ENCODE data around the gene FXYD2. TPM values are rescaled to one million over a fixed set of nuclear protein-coding genes. Genes with fewer than 3 reads are reported as not detected.

Gene FXYD2
- total RNA-seq, 2 experiments from 2014 or later: 8.3 to 8.8 TPM

DNA sequence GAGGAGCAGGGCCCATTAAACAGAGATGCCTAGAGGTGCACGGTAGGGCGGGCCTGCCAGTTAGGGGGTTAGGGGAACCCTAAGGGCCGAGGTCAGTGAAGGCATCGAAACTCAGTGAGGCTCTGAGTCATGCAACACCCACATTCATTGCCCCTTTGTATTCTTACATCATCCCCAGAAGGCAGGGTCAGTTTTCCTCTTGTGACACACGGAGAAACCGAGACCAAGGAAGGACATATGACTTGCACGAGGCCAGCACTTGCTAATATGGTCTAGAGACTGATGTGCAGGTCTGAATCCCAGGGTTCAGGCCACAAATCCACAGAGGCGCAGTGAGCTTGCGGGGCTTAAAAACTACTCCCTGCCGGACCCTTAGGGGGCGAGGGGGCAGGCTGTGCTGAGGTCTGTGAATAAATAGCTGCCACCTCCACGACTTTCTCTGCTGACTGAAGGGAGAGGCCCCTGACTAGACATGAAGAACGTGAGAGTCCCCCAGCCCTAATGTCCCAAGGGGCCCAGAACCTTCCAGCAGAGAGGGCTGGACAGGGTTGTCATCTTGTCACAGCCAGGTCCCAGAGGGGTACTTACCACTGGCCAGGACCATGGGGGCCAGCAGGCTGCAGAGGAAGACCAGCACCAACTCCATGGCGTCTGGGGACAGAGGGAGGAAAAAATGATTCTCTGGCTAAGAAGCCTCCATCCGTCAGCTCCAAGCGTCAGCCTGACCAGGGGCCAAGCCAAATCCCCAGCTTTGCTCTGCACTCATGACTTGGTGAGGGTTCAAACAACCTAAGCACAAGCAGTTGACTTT, 17.8 kb upstream of the FXYD2 start:
- no peak for DNase-seq
- Mint-ChIP-seq H3K36me3 (no peaks in the 10 kb centered on the region), H3K9me3 (no peaks in the 10 kb centered on the region), H3K27ac (no peak overlapping the region), H3K27me3 (no peaks in the 10 kb centered on the region), H3K4me3 (no peak overlapping the region), H3K4me1 (peaks cover 6% of the 10 kb centered on the region)

DNA sequence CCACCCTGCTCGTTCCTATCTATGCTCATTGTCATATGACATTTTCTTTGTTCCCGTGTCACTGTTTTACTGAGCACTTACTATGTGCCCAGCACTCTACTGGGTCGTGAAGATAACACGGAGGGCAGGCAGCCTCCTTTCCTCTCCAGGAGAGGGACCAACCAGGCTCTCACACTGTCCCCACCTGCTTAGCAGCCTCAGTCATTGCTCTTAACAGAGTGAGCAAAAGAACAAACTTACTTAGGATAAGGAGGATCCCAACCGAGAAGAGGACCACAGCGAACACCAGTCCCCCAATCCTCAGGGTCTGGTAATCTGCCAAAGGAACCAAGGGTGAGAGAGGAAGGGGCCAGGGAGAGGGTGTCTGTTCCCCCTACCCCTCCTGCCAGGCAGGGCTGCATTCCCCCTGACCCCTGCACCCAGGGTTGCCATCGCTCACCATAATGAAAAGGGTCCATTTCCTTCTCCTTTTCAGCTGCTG, 17.0 kb upstream of the FXYD2 start:
- H3K4me1 Mint-ChIP-seq: peaks cover 6% of the 10 kb centered on the region
- DNase-seq: no peak
- no peaks in the 10 kb centered on the region for H3K9me3 Mint-ChIP-seq
- H3K4me3 Mint-ChIP-seq: no peak overlapping the region
- no peaks in the 10 kb centered on the region for H3K36me3 Mint-ChIP-seq
- H3K27me3 Mint-ChIP-seq: no peaks in the 10 kb centered on the region
- H3K27ac Mint-ChIP-seq: no peak overlapping the region

GRCh38 chr11:117840881-117841550, 16.5 kb upstream of the FXYD2 start:
- Mint-ChIP-seq H3K4me1 (peaks cover 6% of the 10 kb centered on the region), H3K27ac (no peak overlapping the region)
- DNase-seq: no peak

DNA sequence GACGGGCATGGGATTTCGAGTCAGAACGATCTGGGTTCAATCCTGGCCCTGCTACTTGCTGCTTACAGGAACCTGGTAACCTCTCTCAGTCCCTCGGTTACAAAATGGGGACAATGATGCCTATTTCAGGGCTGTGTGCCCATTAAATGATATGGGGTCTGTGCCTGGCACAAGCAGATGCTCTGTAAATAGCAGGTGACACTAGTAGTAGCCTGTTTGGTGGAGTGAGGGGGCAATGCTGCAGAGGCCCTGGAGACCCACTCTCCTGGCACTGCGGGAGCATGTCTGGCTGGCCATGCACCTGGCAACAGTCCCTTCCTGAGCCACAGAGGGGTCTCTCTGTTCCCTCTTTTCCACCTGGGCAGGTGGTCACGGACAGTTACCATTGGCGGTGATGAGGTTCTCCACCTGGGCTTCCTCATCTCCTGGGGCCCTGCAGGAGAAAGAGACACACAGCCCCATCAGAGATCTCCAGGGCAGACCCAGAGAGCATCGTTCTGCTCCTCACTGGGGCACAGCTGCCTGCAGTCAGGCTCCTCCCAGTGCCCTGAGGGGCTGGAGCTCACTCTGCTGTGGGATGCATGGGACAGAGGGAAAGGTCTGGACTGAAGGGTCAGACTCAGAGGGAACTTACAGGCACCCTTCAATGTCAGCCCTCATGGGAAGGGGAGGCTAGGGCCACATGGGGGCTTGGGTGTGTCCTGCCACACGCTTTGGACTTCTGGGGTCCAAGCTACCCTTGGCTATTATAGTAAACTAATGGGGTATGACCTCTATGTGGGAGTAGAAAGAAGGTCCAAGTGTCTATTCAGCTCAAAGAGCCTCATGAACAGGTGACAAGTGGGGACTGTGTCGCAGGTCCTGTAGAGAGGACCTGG, 15.6 kb upstream of the FXYD2 start:
- no peak overlapping the region for H3K27ac Mint-ChIP-seq
- no peak for DNase-seq
- H3K9me3 Mint-ChIP-seq: no peaks in the 10 kb centered on the region
- peaks cover 6% of the 10 kb centered on the region for H3K4me1 Mint-ChIP-seq
- H3K36me3 Mint-ChIP-seq: no peaks in the 10 kb centered on the region
- H3K27me3 Mint-ChIP-seq: no peaks in the 10 kb centered on the region
- no peak overlapping the region for H3K4me3 Mint-ChIP-seq

More at GRCh38 chr11:117840881-117841550, 16.5 kb upstream of the FXYD2 start:
- no peaks in the 10 kb centered on the region for H3K9me3 Mint-ChIP-seq
- no peaks in the 10 kb centered on the region for H3K27me3 Mint-ChIP-seq
- H3K36me3 Mint-ChIP-seq: no peaks in the 10 kb centered on the region
- no peak overlapping the region for H3K4me3 Mint-ChIP-seq

GRCh38 chr11:117839380-117839881, 14.9 kb upstream of the FXYD2 start:
- no peaks in the 10 kb centered on the region for H3K36me3 Mint-ChIP-seq
- H3K4me1 Mint-ChIP-seq: peaks cover 6% of the 10 kb centered on the region
- no peaks in the 10 kb centered on the region for H3K9me3 Mint-ChIP-seq
- H3K27ac Mint-ChIP-seq: no peak overlapping the region
- H3K4me3 Mint-ChIP-seq: no peak overlapping the region
- DNase-seq: no peak
- no peaks in the 10 kb centered on the region for H3K27me3 Mint-ChIP-seq

DNA sequence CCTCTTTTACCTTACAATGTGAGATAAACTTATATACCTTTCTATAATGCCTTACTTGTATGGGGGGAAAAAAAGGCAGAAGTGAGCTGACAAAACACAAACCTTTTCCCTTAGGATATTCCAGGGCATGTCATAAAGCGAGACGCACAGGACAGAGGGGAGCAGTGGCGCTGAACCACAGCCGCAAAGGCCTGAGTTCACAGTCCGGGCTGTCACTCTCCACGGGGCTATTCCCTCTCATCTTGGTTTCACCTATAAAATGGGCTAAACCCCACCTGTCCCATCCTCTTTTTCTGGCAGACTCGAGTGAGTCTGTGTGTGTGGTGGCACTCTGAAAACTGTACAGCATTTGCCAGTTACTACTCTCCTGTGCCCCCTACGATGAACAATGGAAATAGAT, 14.4 kb upstream of the FXYD2 start:
- Mint-ChIP-seq H3K4me1 (peaks cover 6% of the 10 kb centered on the region), H3K9me3 (no peaks in the 10 kb centered on the region), H3K27me3 (no peaks in the 10 kb centered on the region), H3K27ac (no peak overlapping the region), H3K36me3 (no peaks in the 10 kb centered on the region), H3K4me3 (no peak overlapping the region)
- no peak for DNase-seq

GRCh38 chr11:117837791-117838190, 13.2 kb upstream of the FXYD2 start:
- H3K4me3 Mint-ChIP-seq: no peak overlapping the region
- H3K9me3 Mint-ChIP-seq: no peaks in the 10 kb centered on the region
- no peaks in the 10 kb centered on the region for H3K36me3 Mint-ChIP-seq
- H3K27ac Mint-ChIP-seq: no peak overlapping the region
- no peaks in the 10 kb centered on the region for H3K27me3 Mint-ChIP-seq
- DNase-seq: no peak
- peaks cover 7% of the 10 kb centered on the region for H3K4me1 Mint-ChIP-seq

- Mint-ChIP-seq H3K4me3 (no peak overlapping the region), H3K27ac (no peak overlapping the region), H3K9me3 (no peaks in the 10 kb centered on the region), H3K27me3 (no peaks in the 10 kb centered on the region), H3K36me3 (no peaks in the 10 kb centered on the region), H3K4me1 (peaks cover 8% of the 10 kb centered on the region)
- no peak for DNase-seq
Measured at GRCh38 chr11:117837070-117837776, 12.7 kb upstream of the FXYD2 start.

DNA sequence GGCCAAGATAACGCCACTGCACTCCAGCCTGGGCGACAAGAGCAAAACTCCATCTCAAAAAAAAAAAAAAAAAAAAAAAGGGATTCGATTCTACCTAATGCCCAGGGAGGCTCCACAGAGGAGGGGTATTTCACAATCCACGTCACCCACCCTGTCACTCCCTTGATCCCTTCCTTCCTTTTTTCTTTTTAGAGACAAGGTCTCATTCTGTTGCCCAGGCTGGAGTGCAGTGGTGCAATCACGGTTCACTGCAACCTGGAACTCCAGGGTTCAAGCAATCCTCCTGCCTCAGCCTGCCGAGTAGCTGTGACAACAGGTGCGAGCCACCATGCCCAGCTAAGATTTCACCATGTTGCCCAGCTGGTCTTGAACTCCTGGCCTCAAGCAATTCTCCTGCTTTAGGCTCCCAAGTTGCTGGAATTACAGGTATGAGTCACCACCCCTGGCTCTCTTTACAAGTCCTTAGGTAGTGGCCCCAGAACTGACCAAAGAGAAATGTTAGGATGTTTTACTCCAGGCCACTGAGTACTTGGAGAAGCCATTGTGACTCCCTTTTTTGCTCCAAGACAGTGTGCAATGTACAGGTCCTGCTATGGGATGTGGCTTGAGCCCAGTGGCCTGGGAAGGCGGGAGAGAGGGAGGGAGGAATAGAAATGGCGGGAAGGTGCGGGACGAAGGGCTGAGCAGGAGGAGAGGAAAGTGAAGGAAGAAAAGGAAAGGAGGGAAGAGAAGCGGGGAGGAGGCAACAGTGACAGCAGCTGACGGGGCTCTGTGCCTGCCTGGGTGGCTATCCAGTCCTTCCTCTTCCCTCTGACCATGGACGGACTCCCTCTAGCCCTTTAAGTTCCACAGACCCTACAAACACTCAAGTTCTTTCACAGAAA, 11.8 kb upstream of the FXYD2 start:
- DNase-seq: no peak
- peaks cover 10% of the 10 kb centered on the region for H3K4me1 Mint-ChIP-seq
- H3K27ac Mint-ChIP-seq: no peak overlapping the region
- no peak overlapping the region for H3K4me3 Mint-ChIP-seq
- no peaks in the 10 kb centered on the region for H3K36me3 Mint-ChIP-seq
- no peaks in the 10 kb centered on the region for H3K27me3 Mint-ChIP-seq
- no peaks in the 10 kb centered on the region for H3K9me3 Mint-ChIP-seq

- Mint-ChIP-seq H3K4me3 (no peak overlapping the region), H3K36me3 (no peaks in the 10 kb centered on the region), H3K4me1 (peaks cover 17% of the 10 kb centered on the region), H3K27me3 (no peaks in the 10 kb centered on the region), H3K9me3 (no peaks in the 10 kb centered on the region), H3K27ac (no peak overlapping the region)
- DNase-seq: no peak
Measured at GRCh38 chr11:117835576-117835975, 11.0 kb upstream of the FXYD2 start.

DNA sequence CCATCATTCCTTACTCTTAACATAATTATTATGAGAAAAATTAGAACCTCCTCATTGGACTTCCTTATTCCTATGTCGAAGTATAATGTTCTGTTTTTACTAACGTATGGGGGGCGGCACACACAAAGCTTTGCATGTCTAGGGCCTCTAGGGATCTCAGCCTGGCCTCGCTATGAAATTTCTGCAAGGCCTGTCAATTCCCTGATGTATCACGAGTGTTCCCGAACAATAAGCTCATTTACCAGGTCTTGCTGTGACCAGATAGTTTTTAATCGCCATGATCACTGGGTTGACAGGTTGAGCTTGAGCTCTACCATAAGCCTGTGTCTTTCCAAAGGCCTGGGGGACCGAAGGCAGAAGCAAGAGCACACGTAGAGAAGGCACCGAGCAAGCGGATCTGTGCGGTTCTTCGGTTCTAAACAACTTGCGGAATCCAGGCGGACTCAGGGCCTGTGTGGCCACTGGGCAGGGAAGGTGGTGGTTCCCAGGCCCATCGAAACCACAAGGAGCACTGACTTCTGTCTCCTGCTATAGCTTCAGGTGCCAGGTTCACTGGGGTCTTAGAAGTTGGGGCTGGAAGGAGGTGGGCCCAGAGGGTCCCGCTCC, 10.4 kb upstream of the FXYD2 start:
- Mint-ChIP-seq H3K36me3 (no peaks in the 10 kb centered on the region), H3K4me1 (peaks cover 23% of the 10 kb centered on the region), H3K27ac (no peak overlapping the region), H3K9me3 (no peaks in the 10 kb centered on the region), H3K4me3 (no peak overlapping the region), H3K27me3 (no peaks in the 10 kb centered on the region)
- DNase-seq: no peak

GRCh38 chr11:117834068-117834810, 9.7 kb upstream of the FXYD2 start:
- Mint-ChIP-seq H3K4me3 (no peak overlapping the region), H3K4me1 (peaks cover 26% of the 10 kb centered on the region)
- DNase-seq: no peak

DNA sequence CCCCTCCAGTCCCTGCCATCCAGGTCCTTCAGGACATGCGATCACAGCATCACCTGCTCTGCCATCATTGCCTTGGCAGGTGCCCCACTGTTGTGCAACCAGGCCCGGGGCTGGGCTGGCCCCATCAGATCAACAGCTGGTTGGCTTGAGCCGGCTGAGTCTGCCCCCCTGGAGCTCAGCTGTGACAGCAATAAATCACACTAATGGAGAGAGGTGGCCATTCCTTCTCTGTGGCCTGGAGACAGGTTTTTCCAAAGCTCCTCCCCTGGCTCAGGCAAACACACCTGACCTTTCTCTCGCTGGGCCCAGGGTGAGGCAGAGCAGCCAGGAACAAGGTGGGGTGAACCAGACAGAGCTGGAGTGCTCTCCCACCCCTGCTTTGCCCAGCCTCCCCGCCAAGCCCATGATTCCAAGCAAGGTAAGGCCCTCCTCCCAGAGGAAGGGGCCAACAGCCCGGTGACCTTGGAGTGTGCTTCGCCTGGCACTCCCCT, 8.9 kb upstream of the FXYD2 start:
- peaks cover 27% of the 10 kb centered on the region for H3K4me1 Mint-ChIP-seq
- DNase-seq: no peak
- H3K27me3 Mint-ChIP-seq: no peaks in the 10 kb centered on the region
- H3K9me3 Mint-ChIP-seq: no peaks in the 10 kb centered on the region
- H3K27ac Mint-ChIP-seq: no peak overlapping the region
- H3K36me3 Mint-ChIP-seq: no peaks in the 10 kb centered on the region
- no peak overlapping the region for H3K4me3 Mint-ChIP-seq

More at GRCh38 chr11:117834068-117834810, 9.7 kb upstream of the FXYD2 start:
- H3K27me3 Mint-ChIP-seq: no peaks in the 10 kb centered on the region
- no peak overlapping the region for H3K27ac Mint-ChIP-seq
- H3K36me3 Mint-ChIP-seq: no peaks in the 10 kb centered on the region
- H3K9me3 Mint-ChIP-seq: no peaks in the 10 kb centered on the region

Measured in activated naive CD8-positive, alpha-beta T cell treated with anti-CD3 and anti-CD28 coated beads for 36 hours (primary cell).